ENCODE data around the gene NDUFS8. TPM values are rescaled to one million over a fixed set of nuclear protein-coding genes. Genes with fewer than 3 reads are reported as not detected.

Gene NDUFS8
- total and polyA plus RNA-seq, 2 experiments from 2014 or later, result 114 to 219 TPM

DNA sequence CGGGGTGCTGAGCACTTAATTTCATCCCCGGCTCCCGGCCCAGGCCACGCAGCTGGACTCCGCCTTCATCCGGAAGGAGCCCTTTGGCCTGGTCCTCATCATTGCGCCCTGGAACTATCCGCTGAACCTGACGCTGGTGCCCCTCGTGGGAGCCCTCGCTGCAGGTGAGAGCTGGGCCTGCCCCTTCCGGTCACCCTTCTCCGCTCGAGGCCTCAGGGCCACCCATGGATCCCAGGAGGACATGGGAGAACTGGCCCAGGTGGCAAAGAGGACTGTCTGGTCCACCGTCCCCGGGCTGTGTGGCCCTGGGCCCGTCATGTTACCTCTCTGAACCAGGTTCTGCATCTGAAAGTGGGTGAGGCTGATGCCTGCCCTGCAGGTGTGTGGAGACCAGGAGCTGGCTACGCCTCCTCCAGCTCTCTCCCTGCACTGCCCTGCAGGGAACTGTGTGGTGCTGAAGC is 11.7 kb upstream of the NDUFS8 start:
- H3K4me3 ChIP-seq, result no peak overlapping the region

DNA sequence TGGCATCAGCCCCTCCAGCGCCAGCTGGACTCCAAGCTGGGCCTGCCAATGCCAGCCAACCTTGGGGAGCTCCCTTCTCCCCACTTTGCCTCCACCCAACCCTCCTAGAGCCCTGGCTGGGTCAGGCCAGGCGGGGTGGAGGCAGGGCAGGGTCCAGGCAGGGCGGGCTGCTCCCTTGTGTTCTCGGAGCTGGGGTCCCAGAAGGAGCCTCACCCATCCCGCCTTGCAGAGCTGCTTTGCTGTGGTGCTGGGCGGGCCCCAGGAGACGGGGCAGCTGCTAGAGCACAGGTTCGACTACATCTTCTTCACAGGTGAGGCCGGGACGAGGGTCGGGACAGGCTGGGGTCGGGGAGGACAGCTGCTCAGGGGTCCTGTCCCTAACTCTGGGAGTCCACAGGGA is 11.0 kb upstream of the NDUFS8 start:
- no peak overlapping the region for H3K27ac ChIP-seq
- peaks cover 2% of the 10 kb centered on the region; the same call in 1 of the 2 replicates for H3F3A ChIP-seq (ENCODE audit: insufficient read depth)
- no peak overlapping the region for H3K4me3 ChIP-seq
- H2AFZ ChIP-seq, result no peak overlapping the region
- H3K9ac ChIP-seq, result no peak overlapping the region
- no peaks in the 10 kb centered on the region for H3K9me2 ChIP-seq (ENCODE audit: insufficient read depth)
- no peak overlapping the region for H3K4me2 ChIP-seq (ENCODE audit: unreplicated experiment)
- no peak for TF ChIP-seq EZH2phosphoT487 (IDR thresholded peaks at IDR 0.05; ENCODE audit: insufficient read depth, low read depth)
- H3K4me1 ChIP-seq (ENCODE audit: insufficient read depth), result peaks cover 9% of the 10 kb centered on the region
- DNase-seq, result no peak
- H3K79me2 ChIP-seq (ENCODE audit: insufficient read depth), result no peaks in the 10 kb centered on the region
- no peaks in the 10 kb centered on the region for H4K20me1 ChIP-seq (ENCODE audit: insufficient read depth)
- 83 to 89% methylated on average over 5 to 12 of the region's 12 CpGs for WGBS, 2 experiments (ENCODE audit: low coverage in 1 of 2, low lambda C conversion rate in 2 of 2, missing lambda C conversion rate in 2 of 2)
- no peaks in the 10 kb centered on the region for H3K27me3 ChIP-seq (replicated peaks; ENCODE audit: insufficient read depth)
- H3K9me3 ChIP-seq (ENCODE audit: low read depth), result no peaks in the 10 kb centered on the region
- in situ Hi-C loops (cut with MboI), result no loop called here
- H3K36me3 ChIP-seq (ENCODE audit: low read depth), result no peaks in the 10 kb centered on the region; the same call in 1 of the 2 replicates

More for the DNA sequence above, 11.7 kb upstream of the NDUFS8 start:
- Histone ChIP-seq H3K9ac (no peak overlapping the region), H3K36me3 (ENCODE audit: low read depth) (no peaks in the 10 kb centered on the region; the same call in 1 of the 2 replicates), H2AFZ (no peak overlapping the region), H3K9me3 (ENCODE audit: low read depth) (no peaks in the 10 kb centered on the region), H3K4me2 (ENCODE audit: unreplicated experiment) (no peak overlapping the region), H3K9me2 (ENCODE audit: insufficient read depth) (no peaks in the 10 kb centered on the region), H3K27me3 (replicated peaks; ENCODE audit: insufficient read depth) (no peaks in the 10 kb centered on the region), H3K4me1 (ENCODE audit: insufficient read depth) (peaks cover 16% of the 10 kb centered on the region), H3F3A (ENCODE audit: insufficient read depth) (no peaks in the 10 kb centered on the region; the same call in 1 of the 2 replicates), H3K79me2 (ENCODE audit: insufficient read depth) (peaks cover 5% of the 10 kb centered on the region; the same call in 1 of the 2 replicates), H3K27ac (no peak overlapping the region), H4K20me1 (ENCODE audit: insufficient read depth) (no peaks in the 10 kb centered on the region)
- no peak for DNase-seq
- in situ Hi-C loops (cut with MboI), result no loop called here
- 85 to 87% methylated on average over 18 of the region's 18 CpGs for WGBS, 2 experiments (ENCODE audit: low coverage in 1 of 2, low lambda C conversion rate in 2 of 2, missing lambda C conversion rate in 2 of 2)
- no peak for TF ChIP-seq EZH2 (IDR thresholded peaks at IDR 0.05; ENCODE audit: insufficient read depth, poor library complexity, severe bottlenecking)
- TF ChIP-seq EZH2phosphoT487 (IDR thresholded peaks at IDR 0.05; ENCODE audit: insufficient read depth, low read depth), result no peak

DNA sequence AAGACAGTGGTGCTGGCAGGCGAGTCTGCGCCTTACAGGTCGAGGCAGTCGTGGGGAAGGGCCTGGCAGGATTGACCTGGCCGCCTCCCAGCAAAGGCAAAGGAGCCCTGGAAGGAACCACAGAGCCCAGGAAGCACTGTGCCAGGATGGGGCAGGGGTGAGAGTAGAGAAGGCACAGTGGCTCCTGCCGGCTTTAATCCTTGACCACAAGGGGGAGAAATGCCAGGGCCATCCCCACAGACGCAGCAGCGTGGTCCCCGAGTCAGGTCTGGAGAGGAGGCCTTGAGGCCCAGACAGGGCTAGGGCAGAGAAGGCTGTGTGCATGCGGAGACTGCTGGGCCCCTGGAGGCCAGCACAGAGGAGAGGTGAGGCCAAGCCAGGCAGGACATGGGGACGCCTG is 9.9 kb upstream of the NDUFS8 start:
- H3K9ac ChIP-seq, result no peak overlapping the region

DNA sequence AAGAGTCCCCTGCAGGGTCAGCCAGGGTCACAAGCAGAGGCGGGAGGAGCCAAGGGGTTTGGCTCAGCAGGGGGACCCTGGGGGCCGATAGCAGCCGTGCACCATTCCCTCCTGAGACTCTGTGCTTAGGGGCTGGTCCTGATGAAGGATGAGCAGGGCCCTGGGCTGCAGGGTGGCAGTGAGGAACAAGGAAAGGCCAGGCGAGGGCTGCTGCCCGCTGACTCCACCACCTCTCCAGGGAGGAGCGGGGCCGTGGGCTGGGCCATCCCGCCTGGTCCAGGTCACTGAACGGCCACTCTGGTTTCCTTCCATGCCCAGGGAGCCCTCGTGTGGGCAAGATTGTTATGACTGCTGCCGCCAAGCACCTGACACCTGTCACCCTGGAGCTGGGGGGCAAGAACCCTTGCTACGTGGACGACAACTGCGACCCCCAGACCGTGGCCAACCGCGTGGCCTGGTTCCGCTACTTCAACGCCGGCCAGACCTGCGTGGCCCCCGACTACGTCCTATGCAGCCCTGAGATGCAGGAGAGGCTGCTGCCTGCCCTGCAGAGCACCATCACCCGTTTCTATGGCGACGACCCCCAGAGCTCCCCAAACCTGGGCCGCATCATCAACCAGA is 9.2 kb upstream of the NDUFS8 start:
- H4K20me1 ChIP-seq (ENCODE audit: insufficient read depth), result no peaks in the 10 kb centered on the region
- DNase-seq, result no peak
- H3K4me2 ChIP-seq (ENCODE audit: unreplicated experiment), result no peak overlapping the region
- no peaks in the 10 kb centered on the region; the same call in 1 of the 2 replicates for H3K36me3 ChIP-seq (ENCODE audit: low read depth)
- TF ChIP-seq EZH2phosphoT487 (IDR thresholded peaks at IDR 0.05; ENCODE audit: insufficient read depth, low read depth) (no peak), EZH2 (IDR thresholded peaks at IDR 0.05; ENCODE audit: insufficient read depth, poor library complexity, severe bottlenecking) (no peak)
- H2AFZ ChIP-seq, result no peak overlapping the region
- H3K9me2 ChIP-seq (ENCODE audit: insufficient read depth), result no peaks in the 10 kb centered on the region
- WGBS, 2 experiments (ENCODE audit: low coverage in 1 of 2, low lambda C conversion rate in 2 of 2, missing lambda C conversion rate in 2 of 2), result 89 to 90% methylated on average over 27 of the region's 27 CpGs
- H3F3A ChIP-seq (ENCODE audit: insufficient read depth), result peaks cover 4% of the 10 kb centered on the region; the same call in 1 of the 2 replicates
- 0 out of 2 replicates have a peak, but pooled peaks cover 4% of the 10 kb centered on the region for H3K4me1 ChIP-seq (ENCODE audit: insufficient read depth)
- no peaks in the 10 kb centered on the region for H3K27me3 ChIP-seq (replicated peaks; ENCODE audit: insufficient read depth)
- no peak overlapping the region for H3K4me3 ChIP-seq
- no peak overlapping the region for H3K9ac ChIP-seq
- no peaks in the 10 kb centered on the region for H3K9me3 ChIP-seq (ENCODE audit: low read depth)
- H3K27ac ChIP-seq, result no peak overlapping the region
- H3K79me2 ChIP-seq (ENCODE audit: insufficient read depth), result no peaks in the 10 kb centered on the region
- in situ Hi-C loops (cut with MboI), result no loop called here

More for the DNA sequence above, 9.9 kb upstream of the NDUFS8 start:
- no peaks in the 10 kb centered on the region for H3K9me2 ChIP-seq (ENCODE audit: insufficient read depth)
- H3F3A ChIP-seq (ENCODE audit: insufficient read depth), result peaks cover 4% of the 10 kb centered on the region; the same call in 1 of the 2 replicates
- no peak overlapping the region for H3K27ac ChIP-seq
- no peak overlapping the region for H2AFZ ChIP-seq
- H3K4me3 ChIP-seq, result no peak overlapping the region
- H4K20me1 ChIP-seq (ENCODE audit: insufficient read depth), result no peaks in the 10 kb centered on the region
- no peaks in the 10 kb centered on the region for H3K9me3 ChIP-seq (ENCODE audit: low read depth)
- DNase-seq, result peak; percentile 46
- H3K4me2 ChIP-seq (ENCODE audit: unreplicated experiment), result no peak overlapping the region
- H3K36me3 ChIP-seq (ENCODE audit: low read depth), result no peaks in the 10 kb centered on the region; the same call in 1 of the 2 replicates
- 60 to 74% methylated on average over 10 to 11 of the region's 11 CpGs for WGBS, 2 experiments (ENCODE audit: low coverage in 1 of 2, low lambda C conversion rate in 2 of 2, missing lambda C conversion rate in 2 of 2)
- H3K79me2 ChIP-seq (ENCODE audit: insufficient read depth), result no peaks in the 10 kb centered on the region
- no peaks in the 10 kb centered on the region for H3K27me3 ChIP-seq (replicated peaks; ENCODE audit: insufficient read depth)
- TF ChIP-seq EZH2phosphoT487 (IDR thresholded peaks at IDR 0.05; ENCODE audit: insufficient read depth, low read depth), result no peak
- no peak for TF ChIP-seq EZH2 (IDR thresholded peaks at IDR 0.05; ENCODE audit: insufficient read depth, poor library complexity, severe bottlenecking)
- 0 out of 2 replicates have a peak, but pooled peaks cover 4% of the 10 kb centered on the region for H3K4me1 ChIP-seq (ENCODE audit: insufficient read depth)
- in situ Hi-C loops (cut with MboI), result no loop called here
